ENCODE results near the gene PRDM13.

Gene PRDM13

GRCh38 chr6:99604166-99605073 is 2.2 kb upstream of the PRDM13 start:
- no peak overlapping the region for H3K27ac ChIP-seq
- TF ChIP-seq, protein P1, sequence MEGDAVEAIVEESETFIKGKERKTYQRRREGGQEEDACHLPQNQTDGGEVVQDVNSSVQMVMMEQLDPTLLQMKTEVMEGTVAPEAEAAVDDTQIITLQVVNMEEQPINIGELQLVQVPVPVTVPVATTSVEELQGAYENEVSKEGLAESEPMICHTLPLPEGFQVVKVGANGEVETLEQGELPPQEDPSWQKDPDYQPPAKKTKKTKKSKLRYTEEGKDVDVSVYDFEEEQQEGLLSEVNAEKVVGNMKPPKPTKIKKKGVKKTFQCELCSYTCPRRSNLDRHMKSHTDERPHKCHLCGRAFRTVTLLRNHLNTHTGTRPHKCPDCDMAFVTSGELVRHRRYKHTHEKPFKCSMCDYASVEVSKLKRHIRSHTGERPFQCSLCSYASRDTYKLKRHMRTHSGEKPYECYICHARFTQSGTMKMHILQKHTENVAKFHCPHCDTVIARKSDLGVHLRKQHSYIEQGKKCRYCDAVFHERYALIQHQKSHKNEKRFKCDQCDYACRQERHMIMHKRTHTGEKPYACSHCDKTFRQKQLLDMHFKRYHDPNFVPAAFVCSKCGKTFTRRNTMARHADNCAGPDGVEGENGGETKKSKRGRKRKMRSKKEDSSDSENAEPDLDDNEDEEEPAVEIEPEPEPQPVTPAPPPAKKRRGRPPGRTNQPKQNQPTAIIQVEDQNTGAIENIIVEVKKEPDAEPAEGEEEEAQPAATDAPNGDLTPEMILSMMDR (conservative IDR thresholded peaks at IDR 0.05), result no peak

DNA sequence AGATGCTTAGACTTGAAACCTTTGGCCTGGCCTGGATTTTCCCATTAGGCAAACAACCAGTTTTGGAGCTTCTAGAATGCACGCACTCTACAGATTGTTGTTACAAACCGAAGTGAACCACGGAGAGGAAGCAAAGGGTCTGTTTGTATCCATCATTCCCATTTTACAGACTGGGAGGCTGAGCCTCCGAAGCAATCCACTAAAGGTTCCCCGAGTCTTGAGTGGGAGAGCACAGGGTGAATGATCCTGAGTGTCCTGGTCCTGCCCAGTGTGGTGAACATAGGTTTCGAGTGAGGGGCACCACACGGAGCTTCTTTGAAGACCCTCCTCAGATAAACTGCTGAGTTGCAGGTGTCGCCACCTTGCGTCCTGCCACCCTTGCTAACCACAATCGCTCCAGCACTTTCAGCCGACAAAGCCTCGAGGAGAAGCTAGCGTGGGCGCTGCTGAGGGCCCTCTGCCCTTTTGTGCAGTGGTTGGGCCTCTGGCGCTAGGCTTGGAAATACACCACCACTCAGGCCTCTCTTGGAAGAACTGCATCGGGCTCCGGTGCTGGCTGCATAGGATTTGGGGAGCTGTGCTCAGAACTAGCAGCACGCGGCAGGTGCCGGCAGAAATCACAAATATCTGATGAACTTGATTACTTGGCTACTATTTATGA is 1.4 kb upstream of the PRDM13 start:
- H3K27ac ChIP-seq, result no peak overlapping the region
- TF ChIP-seq, protein P1 (conservative IDR thresholded peaks at IDR 0.05), result no peak

- H3K27ac ChIP-seq, result no peak overlapping the region
- TF ChIP-seq, protein P1 (conservative IDR thresholded peaks at IDR 0.05), result no peak
Measured at GRCh38 chr6:99605911-99606655, 550 bp upstream of the PRDM13 start.

DNA sequence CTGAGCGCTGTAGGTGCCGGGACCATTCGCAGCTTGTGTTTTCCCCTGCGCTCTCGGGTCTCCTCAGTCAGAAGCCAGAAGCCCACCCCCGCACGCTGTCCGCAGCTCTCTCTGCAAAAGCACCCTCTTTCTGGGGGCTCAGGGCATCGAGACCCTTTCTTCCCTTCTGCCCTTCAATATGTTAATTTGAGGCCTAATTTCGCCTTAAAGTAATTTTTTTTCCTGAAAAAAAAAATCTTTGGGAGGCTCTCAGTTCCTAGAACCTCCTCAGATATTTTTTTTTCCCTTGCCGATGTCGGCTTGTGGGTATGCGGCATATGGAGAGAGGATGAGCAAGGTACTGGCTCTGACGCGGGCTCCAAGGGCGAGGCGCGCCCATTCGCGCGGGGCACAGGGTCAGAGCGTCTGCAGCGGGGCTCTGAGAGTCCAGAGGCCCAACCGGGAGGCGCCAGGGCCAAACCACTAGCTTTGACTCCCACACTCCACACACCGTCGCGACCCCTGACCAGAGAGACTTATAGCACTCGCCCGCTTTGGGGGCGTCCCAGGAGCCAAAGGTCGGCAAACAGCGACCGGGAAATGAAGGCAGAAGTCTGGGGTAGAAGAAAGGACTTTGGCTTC is 893 bp downstream of the PRDM13 start:
- no peak overlapping the region for H3K27ac ChIP-seq
- TF ChIP-seq, protein P1 (conservative IDR thresholded peaks at IDR 0.05), result no peak

- TF ChIP-seq, protein P1 (conservative IDR thresholded peaks at IDR 0.05), result no peak
- no peak overlapping the region for H3K27ac ChIP-seq
Measured at GRCh38 chr6:99608059-99608885, 1.6 kb downstream of the PRDM13 start.

DNA sequence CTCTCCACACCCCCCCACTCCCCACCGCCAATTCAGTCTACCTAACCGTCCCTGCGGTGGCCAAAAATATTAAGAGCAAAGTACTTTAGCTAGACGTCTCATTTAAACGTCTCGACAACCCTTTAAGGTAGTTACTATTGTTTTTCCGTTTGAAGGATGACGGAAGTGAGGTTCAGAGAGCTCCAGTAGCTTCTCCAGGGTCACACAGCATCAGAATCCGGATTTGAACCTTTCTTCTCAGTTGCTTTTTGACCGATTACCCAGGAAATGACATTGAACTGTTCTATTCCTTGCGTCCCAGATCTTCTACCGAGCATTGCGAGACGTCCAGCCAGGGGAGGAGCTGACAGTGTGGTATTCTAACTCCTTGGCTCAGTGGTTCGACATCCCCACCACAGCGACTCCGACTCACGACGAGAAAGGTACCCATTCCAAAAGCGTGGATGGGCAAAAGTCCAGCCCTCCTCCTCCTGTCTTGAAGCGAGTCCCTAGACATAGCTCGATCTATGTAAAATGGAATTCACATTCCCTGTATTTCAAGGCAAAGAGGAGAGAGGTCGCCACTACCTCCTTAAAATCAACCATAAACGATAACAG is 2.4 kb downstream of the PRDM13 start:
- H3K27ac ChIP-seq, result no peak overlapping the region
- TF ChIP-seq, protein P1 (conservative IDR thresholded peaks at IDR 0.05), result no peak
